Stimulated activated CD4-positive, alpha-beta T cell treated with anti-CD3 and anti-CD28 coated beads, Interleukin-4, amount 100 ng/mL, for 24 hours (primary cell): ENCODE data around the gene CDK5R2.

Experiments used
- DNase-seq: peaks from one replicate; pipeline ENCODE4 v3.0.0-alpha.2; 2020

The CDK5R2 gene

DNA sequence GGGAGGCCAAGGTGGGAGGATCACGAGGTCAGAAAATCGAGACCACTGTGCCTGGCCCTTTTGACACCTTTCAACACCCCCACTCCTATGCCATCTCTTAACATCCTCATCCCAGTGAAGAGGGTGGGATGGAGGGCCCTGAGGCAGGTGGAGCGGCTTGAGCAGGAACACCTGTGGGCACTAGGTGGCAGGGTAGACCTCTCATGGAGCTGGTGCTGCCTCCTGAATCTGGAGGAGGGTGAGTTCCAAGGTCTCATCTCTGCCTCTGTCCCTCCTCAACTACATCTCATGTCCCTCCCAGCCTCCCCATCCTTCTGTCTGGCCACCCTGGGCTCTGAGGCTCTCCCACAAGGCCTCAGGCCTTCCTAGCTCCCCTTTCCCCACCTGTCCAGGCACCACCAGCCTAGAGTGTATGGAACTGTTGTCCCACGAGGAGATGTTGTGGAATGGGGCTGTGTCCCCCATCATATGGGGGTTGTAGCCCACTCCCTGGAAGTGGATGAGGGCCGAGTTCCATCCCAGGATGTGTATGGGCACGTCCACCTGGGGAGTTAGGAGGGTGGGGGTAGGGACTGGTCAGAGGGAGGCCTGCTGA, 50.8 kb downstream of the CDK5R2 start:
- DNase-seq: no peak

DNA sequence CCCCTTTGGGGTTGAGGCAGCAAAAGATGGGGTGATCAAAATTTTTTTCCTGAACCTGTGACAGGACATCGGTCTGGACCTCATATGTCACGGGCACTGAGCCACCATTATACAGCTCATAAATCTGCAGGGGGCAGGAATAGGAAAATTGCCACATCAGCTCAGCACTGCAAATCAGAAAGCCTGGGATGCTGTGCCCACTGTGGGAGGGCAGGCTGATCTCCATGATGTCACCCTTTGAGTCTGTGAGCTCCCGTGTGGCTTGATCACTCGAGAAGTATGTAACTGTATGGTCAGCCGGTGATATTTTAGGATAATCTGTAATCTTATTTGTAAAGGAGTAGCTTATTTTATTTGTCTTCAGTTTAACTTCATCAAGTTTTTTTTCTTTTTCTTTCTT, 51.4 kb downstream of the CDK5R2 start:
- DNase-seq: no peak
